ENCODE results near the gene WDR93. TPM values are rescaled to one million over a fixed set of nuclear protein-coding genes. Genes with fewer than 3 reads are reported as not detected.

WDR93 gene
- total RNA-seq, 2 donors from 2014 or later, result 0.24 to 0.64 TPM

DNA sequence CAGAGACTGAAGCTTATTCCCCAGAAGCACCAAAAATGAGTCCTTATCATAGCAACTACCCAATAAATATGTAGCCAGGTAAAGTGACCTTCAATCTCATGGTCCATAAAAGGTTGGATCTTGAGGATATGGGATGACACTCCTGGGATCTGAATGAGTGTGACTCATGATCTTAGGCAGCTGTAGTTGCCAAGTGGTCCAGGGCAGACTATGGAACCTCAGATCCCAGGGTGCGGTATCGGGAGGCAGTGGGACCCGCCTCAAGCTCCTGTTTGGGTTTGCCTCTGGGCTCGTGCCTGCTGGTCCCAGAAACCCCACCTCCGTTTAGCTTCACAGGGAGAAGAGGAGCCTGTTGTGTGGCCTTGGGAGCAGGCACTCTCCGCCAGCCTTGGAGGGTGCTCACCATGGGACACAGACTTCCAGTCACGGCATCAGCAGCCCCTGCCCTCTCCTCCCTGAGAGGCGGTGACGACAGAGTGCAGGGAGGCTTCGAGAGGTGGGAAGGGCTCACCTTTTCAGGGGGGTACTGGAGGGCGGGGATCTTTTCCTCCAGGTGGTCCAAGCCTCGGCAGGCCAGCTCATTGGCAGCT lies 19.5 kb upstream of the WDR93 start:
- H3K27ac Mint-ChIP-seq, result no peak overlapping the region
- TF ChIP-seq, protein P1, sequence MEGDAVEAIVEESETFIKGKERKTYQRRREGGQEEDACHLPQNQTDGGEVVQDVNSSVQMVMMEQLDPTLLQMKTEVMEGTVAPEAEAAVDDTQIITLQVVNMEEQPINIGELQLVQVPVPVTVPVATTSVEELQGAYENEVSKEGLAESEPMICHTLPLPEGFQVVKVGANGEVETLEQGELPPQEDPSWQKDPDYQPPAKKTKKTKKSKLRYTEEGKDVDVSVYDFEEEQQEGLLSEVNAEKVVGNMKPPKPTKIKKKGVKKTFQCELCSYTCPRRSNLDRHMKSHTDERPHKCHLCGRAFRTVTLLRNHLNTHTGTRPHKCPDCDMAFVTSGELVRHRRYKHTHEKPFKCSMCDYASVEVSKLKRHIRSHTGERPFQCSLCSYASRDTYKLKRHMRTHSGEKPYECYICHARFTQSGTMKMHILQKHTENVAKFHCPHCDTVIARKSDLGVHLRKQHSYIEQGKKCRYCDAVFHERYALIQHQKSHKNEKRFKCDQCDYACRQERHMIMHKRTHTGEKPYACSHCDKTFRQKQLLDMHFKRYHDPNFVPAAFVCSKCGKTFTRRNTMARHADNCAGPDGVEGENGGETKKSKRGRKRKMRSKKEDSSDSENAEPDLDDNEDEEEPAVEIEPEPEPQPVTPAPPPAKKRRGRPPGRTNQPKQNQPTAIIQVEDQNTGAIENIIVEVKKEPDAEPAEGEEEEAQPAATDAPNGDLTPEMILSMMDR (conservative IDR thresholded peaks at IDR 0.05), result no peak
- 90 to 100% methylated on average over 5 to 12 of the region's 12 CpGs for WGBS, 2 experiments (ENCODE audit: insufficient coverage in 1 of 2, insufficient read length in 1 of 2)

DNA sequence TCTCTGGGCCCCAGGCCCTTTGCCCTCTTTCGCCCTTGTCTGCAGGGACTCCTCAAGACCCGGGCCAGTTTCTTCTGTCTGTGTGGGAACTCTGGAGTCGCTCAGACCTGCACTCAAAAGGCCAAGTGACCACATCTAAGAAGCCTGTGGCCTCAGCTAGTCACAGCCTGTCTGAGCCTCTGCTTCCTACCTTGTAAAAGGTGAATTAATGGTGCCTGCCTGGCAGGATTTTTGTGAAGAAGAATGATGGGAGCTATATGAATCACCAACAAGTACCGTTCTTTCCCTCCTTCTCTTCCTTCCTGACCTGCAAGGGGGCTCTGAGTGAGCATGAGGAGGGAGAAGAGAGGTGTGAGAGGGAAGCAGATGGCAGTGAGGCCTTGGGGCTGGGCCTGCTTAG lies 18.9 kb upstream of the WDR93 start:
- Mint-ChIP-seq H3K27ac (no peak overlapping the region), H3K36me3 (ENCODE audit: low read depth) (no peaks in the 10 kb centered on the region), H3K27me3 (ENCODE audit: insufficient read depth) (peaks cover 47% of the 10 kb centered on the region), H3K9me3 (no peaks in the 10 kb centered on the region), H3K4me1 (peaks cover 6% of the 10 kb centered on the region), H3K4me3 (no peak overlapping the region)
- WGBS, 2 experiments (ENCODE audit: insufficient coverage in 1 of 2, insufficient read length in 1 of 2), result 58 to 94% methylated on average over 2 to 3 of the region's 4 CpGs
- Histone ChIP-seq H3K4me1 (ENCODE audit: control insufficient read depth, insufficient read depth, low read length) (no peaks in the 10 kb centered on the region), H3K36me3 (ENCODE audit: control insufficient read depth, insufficient read depth, low read length) (no peaks in the 10 kb centered on the region), H3K27ac (ENCODE audit: low read depth, low read length) (no peak overlapping the region), H3K9ac (ENCODE audit: extremely low read depth, low read length, poor library complexity, severe bottlenecking) (no peak overlapping the region), H3K27me3 (ENCODE audit: control insufficient read depth, insufficient read depth, low read length, poor library complexity, severe bottlenecking) (peaks cover 5% of the 10 kb centered on the region), H3K9me3 (ENCODE audit: control insufficient read depth, low read length) (no peaks in the 10 kb centered on the region), H3K4me3 (ENCODE audit: low read length) (no peak overlapping the region)
- DNase-seq, result no peak
- TF ChIP-seq, protein P1 (conservative IDR thresholded peaks at IDR 0.05), result no peak

More for the DNA sequence above, 19.5 kb upstream of the WDR93 start:
- no peak for DNase-seq
- peaks cover 6% of the 10 kb centered on the region for H3K27me3 ChIP-seq (ENCODE audit: control insufficient read depth, insufficient read depth, low read length, poor library complexity, severe bottlenecking)
- H3K36me3 Mint-ChIP-seq (ENCODE audit: low read depth), result no peaks in the 10 kb centered on the region
- no peaks in the 10 kb centered on the region for H3K36me3 ChIP-seq (ENCODE audit: control insufficient read depth, insufficient read depth, low read length)
- peaks cover 6% of the 10 kb centered on the region for H3K4me1 Mint-ChIP-seq
- no peak overlapping the region for H3K4me3 ChIP-seq (ENCODE audit: low read length)
- H3K4me3 Mint-ChIP-seq, result no peak overlapping the region
- peaks cover 52% of the 10 kb centered on the region for H3K27me3 Mint-ChIP-seq (ENCODE audit: insufficient read depth)
- H3K9me3 ChIP-seq (ENCODE audit: control insufficient read depth, low read length), result no peaks in the 10 kb centered on the region
- no peak overlapping the region for H3K9ac ChIP-seq (ENCODE audit: extremely low read depth, low read length, poor library complexity, severe bottlenecking)
- no peaks in the 10 kb centered on the region for H3K9me3 Mint-ChIP-seq
- H3K4me1 ChIP-seq (ENCODE audit: control insufficient read depth, insufficient read depth, low read length), result no peaks in the 10 kb centered on the region
- no peak overlapping the region for H3K27ac ChIP-seq (ENCODE audit: low read depth, low read length)

DNA sequence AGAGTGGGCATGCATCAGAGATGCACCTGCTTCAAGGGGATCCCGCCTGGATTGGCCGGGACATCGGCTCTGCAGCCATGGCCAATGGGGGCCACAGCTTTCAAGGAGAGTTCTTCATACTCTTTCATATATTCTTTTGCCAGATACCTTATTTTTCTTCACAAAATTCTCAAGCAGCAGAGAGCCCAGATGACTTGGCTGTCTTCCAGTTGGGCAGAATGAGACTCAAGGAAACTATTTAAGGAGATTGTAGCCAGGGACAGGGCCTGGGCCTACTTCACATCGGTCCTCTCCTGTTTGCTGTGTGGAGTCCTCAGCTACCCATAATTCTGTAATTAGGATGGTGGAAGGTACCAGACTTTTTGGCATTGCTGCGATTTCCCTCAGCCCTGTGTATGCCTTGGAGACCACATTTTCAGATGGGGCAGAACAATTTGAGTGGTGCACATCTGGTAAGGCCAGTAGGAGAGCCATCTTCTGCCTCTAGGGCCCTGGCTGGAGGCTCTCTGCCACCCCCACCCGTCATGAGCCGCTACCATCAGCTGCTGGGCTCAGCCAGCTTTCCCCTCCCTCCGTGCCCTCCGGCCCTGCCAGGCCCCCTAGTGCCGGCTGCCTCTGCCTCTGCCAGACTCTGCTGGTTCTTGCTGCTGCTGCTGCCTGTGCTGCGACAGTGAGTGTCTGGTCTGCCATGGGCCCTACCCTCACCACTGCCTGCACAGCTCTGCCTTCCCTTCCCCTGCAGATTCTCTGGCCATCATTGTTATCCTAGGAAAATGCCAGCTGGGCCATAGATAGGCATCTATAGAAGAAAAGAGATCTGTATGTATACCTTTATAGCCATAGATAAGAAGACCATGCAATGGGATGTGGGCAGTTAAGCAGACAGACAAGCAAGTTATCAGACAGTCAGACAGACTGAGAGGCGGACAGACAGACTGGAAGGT lies 18.1 kb upstream of the WDR93 start:
- WGBS, 2 experiments (ENCODE audit: insufficient coverage in 1 of 2, insufficient read length in 1 of 2), result 81 to 92% methylated on average over 11 to 12 of the region's 12 CpGs
- Mint-ChIP-seq H3K4me3 (no peak overlapping the region), H3K27me3 (ENCODE audit: insufficient read depth) (peaks cover 44% of the 10 kb centered on the region), H3K9me3 (no peaks in the 10 kb centered on the region), H3K27ac (no peak overlapping the region), H3K4me1 (peaks cover 6% of the 10 kb centered on the region), H3K36me3 (ENCODE audit: low read depth) (no peaks in the 10 kb centered on the region)
- no peak for DNase-seq
- Histone ChIP-seq H3K9ac (ENCODE audit: extremely low read depth, low read length, poor library complexity, severe bottlenecking) (no peak overlapping the region), H3K4me3 (ENCODE audit: low read length) (no peak overlapping the region), H3K9me3 (ENCODE audit: control insufficient read depth, low read length) (no peaks in the 10 kb centered on the region), H3K27ac (ENCODE audit: low read depth, low read length) (no peak overlapping the region), H3K36me3 (ENCODE audit: control insufficient read depth, insufficient read depth, low read length) (no peaks in the 10 kb centered on the region), H3K27me3 (ENCODE audit: control insufficient read depth, insufficient read depth, low read length, poor library complexity, severe bottlenecking) (peaks cover 12% of the 10 kb centered on the region), H3K4me1 (ENCODE audit: control insufficient read depth, insufficient read depth, low read length) (no peaks in the 10 kb centered on the region)
- TF ChIP-seq, protein P1 (conservative IDR thresholded peaks at IDR 0.05), result no peak
